22Rv1 (cell line): Measurements from ENCODE around the gene SNAI1.

Source experiments
- ZFX ChIP-seq: fragments of 450-650 bp; IDR thresholded peaks from 2 replicates; pipeline ENCODE4 v1.6.1; 2017; ENCODE audit warnings: antibody characterized with exemption, borderline replicate concordance
- TF ChIP-seq, protein P1 (sequence below): fragments of 450-650 bp; IDR thresholded peaks from 2 replicates; pipeline ENCODE4 v1.5.1; 2017; ENCODE audit warnings: mild to moderate bottlenecking

DNA sequence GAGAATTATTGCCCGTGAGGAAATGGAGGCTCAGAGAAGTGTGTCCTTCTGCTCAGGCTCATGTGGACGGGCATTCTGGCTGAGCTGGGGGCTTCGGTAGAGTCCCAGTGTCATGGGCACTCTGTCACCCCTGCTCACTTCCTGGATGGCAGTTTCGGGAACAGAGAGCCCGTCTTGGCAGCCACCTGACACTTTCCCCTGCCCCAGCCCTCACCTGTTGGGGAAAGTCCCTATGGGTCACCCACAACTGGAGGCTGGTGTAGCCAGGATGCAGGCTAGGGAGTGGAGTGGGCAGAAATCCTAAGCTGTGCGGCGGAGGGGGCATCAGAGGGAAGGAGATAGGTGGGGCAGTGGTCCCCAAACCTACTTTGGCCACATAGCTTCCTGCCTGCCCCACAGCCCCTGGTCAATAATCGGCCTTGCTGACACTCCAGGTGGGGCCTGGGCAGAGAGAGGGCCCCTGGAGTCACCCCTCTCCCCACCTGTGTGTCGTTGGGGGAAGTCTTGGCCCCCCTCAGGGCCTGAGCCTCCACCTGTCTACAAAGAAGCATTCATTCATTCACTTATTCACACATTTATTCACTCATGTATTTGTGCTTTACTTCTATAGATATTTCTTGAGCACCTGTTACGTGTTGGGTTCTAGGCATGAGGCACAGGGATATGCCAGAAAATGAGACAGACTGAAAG is 40.5 kb downstream of the SNAI1 start:
- TF ChIP-seq, protein P1, sequence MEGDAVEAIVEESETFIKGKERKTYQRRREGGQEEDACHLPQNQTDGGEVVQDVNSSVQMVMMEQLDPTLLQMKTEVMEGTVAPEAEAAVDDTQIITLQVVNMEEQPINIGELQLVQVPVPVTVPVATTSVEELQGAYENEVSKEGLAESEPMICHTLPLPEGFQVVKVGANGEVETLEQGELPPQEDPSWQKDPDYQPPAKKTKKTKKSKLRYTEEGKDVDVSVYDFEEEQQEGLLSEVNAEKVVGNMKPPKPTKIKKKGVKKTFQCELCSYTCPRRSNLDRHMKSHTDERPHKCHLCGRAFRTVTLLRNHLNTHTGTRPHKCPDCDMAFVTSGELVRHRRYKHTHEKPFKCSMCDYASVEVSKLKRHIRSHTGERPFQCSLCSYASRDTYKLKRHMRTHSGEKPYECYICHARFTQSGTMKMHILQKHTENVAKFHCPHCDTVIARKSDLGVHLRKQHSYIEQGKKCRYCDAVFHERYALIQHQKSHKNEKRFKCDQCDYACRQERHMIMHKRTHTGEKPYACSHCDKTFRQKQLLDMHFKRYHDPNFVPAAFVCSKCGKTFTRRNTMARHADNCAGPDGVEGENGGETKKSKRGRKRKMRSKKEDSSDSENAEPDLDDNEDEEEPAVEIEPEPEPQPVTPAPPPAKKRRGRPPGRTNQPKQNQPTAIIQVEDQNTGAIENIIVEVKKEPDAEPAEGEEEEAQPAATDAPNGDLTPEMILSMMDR = no peak
- TF ChIP-seq ZFX = no peak
